Peyer's patch (tissue), 4 donors: ENCODE results near the gene GPR55.

ENCODE experiments used
- CTCF ChIP-seq, 6 experiments: fragments of 450-650 bp in 4 of 6; fragments of 200-600 bp in 2 of 6; sonication (generic) in 1 of 6; IDR thresholded peaks; one replicate each; pipeline ENCODE4 v1.5.1; 2017 to 2019; ENCODE audit warnings: antibody characterized with exemption in 6 of 6, mild to moderate bottlenecking in 3 of 6, moderate library complexity in 1 of 6
- POLR2A ChIP-seq, 2 donors: fragments of 450-650 bp; IDR thresholded peaks; one replicate each; pipeline ENCODE4 v1.5.1; 2017; ENCODE audit warnings: antibody characterized with exemption in 2 of 2, mild to moderate bottlenecking in 2 of 2, moderate library complexity in 2 of 2

GRCh38 chr2:230951396-230951795, 26.4 kb upstream of the GPR55 start:
- no peak for TF ChIP-seq CTCF (IDR thresholded peaks at IDR 0.05)
- no peak for TF ChIP-seq POLR2A (IDR thresholded peaks at IDR 0.05)
